IMR-90 (cell line): ENCODE data around the gene CASZ1. TPM values are rescaled to one million over a fixed set of nuclear protein-coding genes. Genes with fewer than 3 reads are reported as not detected.

Experiments used
- ATAC-seq: fragments of 200-7000 bp; cut with Tn5 transposase; 2 replicates; pipeline ENCODE4 v1.9.1; 2020; ENCODE audit warnings: low read depth, mild to moderate bottlenecking, moderate library complexity
- BruUV-seq: library from RNA; stranded (reverse); fragments of 400-500 nt; replicated peaks from 2 replicates; lab custom pipeline; 2021; lab: Mats Ljungman, UMichigan
- CTCF ChIA-PET: fragments of 300-600 bp; formaldehyde crosslinking; extraction: SDS; loops from one replicate; lab custom pipeline; 2021; ENCODE audit warnings: antibody characterized with exemption; lab: Yijun Ruan, JAX
- POLR2A ChIA-PET: fragments of 300-600 bp; sonication (Branson Sonifier 250); formaldehyde crosslinking; loops from one replicate; lab custom pipeline; 2022; ENCODE audit warnings: antibody characterized with exemption; ENCODE audit not compliant: unreplicated experiment; lab: Charles Lee
- DNase-seq: peaks from one replicate; pipeline ENCODE4 v3.0.0; 2013
- H2AFZ ChIP-seq: replicated peaks from 2 replicates; pipeline ENCODE3; 2013; ENCODE audit warnings: low read length, mild to moderate bottlenecking; ENCODE audit not compliant: poor library complexity
- H2AK5ac ChIP-seq: 2 replicates; pipeline ENCODE4 v1.6.1; 2013; ENCODE audit warnings: low read depth, low read length, inconsistent platforms
- H2AK9ac ChIP-seq: replicated peaks from 2 replicates; pipeline ENCODE3; 2013; ENCODE audit warnings: mild to moderate bottlenecking, low read depth, low read length, moderate library complexity; ENCODE audit not compliant: poor library complexity
- H2BK120ac ChIP-seq: 2 replicates; pipeline ENCODE4 v1.6.1; 2013; ENCODE audit warnings: low read depth, low read length, inconsistent platforms
- H2BK15ac ChIP-seq: 3 replicates; pipeline ENCODE4 v1.6.1; 2013; ENCODE audit warnings: low read depth, low read length, inconsistent platforms
- H2BK20ac ChIP-seq: 2 replicates; pipeline ENCODE4 v1.6.1; 2013; ENCODE audit warnings: low read depth, mild to moderate bottlenecking, inconsistent platforms, low read length, moderate library complexity
- H2BK5ac ChIP-seq: 2 replicates; pipeline ENCODE4 v1.6.1; 2013; ENCODE audit warnings: mild to moderate bottlenecking, low read depth, low read length, inconsistent platforms; ENCODE audit not compliant: poor library complexity, severe bottlenecking
- H3K14ac ChIP-seq: replicated peaks from 2 replicates; pipeline ENCODE4 v1.6.1; 2013; ENCODE audit warnings: low read depth, low read length, inconsistent platforms
- H3K18ac ChIP-seq: 2 replicates; pipeline ENCODE4 v1.6.1; 2013; ENCODE audit warnings: low read depth, low read length, control low read depth
- H3K23ac ChIP-seq: 2 replicates; pipeline ENCODE4 v1.6.1; 2013; ENCODE audit warnings: low read depth, low read length, inconsistent platforms
- H3K27ac ChIP-seq: 2 replicates; pipeline ENCODE4 v1.5.1; 2013; ENCODE audit warnings: mild to moderate bottlenecking, control low read depth, low read length; ENCODE audit not compliant: insufficient read depth
- H3K27me3 ChIP-seq: 2 replicates; pipeline ENCODE4 v1.6.1; 2013; ENCODE audit warnings: low read length; ENCODE audit not compliant: control insufficient read depth, insufficient read depth
- H3K36me3 ChIP-seq: 2 replicates; pipeline ENCODE4 v1.6.1; 2013; ENCODE audit warnings: low read length, mixed read lengths; ENCODE audit not compliant: control insufficient read depth, insufficient read depth
- H3K4ac ChIP-seq: 2 replicates; pipeline ENCODE4 v1.6.1; 2013; ENCODE audit warnings: low read depth, low read length, inconsistent platforms
- H3K4me1 ChIP-seq: 2 replicates; pipeline ENCODE4 v1.6.1; 2013; ENCODE audit warnings: low read length, mixed read lengths; ENCODE audit not compliant: control insufficient read depth, insufficient read depth
- H3K4me2 ChIP-seq: 2 replicates; pipeline ENCODE4 v1.6.1; 2013; ENCODE audit warnings: low read depth, mild to moderate bottlenecking, control low read depth, low read length, moderate library complexity
- H3K4me3 ChIP-seq: 2 replicates; pipeline ENCODE4 v1.5.1; 2013; ENCODE audit warnings: low read depth, mild to moderate bottlenecking, control low read depth, low read length, moderate library complexity; ENCODE audit not compliant: insufficient read depth
- H3K56ac ChIP-seq: 2 replicates; pipeline ENCODE4 v1.6.1; 2013; ENCODE audit warnings: low read length, inconsistent platforms; ENCODE audit not compliant: insufficient read depth; ENCODE audit errors: extremely low read depth
- H3K79me1 ChIP-seq, 2 experiments: 2 replicates each; pipeline ENCODE4 v1.6.1; 2013; ENCODE audit warnings: low read length in 2 of 2, inconsistent platforms in 1 of 2, low read depth in 1 of 2
- H3K9ac ChIP-seq: 2 replicates; pipeline ENCODE4 v1.6.1; 2013; ENCODE audit warnings: low read depth, low read length, control low read depth
- H3K9me1 ChIP-seq: 2 replicates; pipeline ENCODE4 v1.6.1; 2013; ENCODE audit warnings: low read length, inconsistent platforms; ENCODE audit not compliant: insufficient read depth
- H3K9me3 ChIP-seq: 2 replicates; pipeline ENCODE4 v1.6.1; 2013; ENCODE audit warnings: low read length; ENCODE audit not compliant: control insufficient read depth, insufficient read depth
- H4K20me1 ChIP-seq: 2 replicates; pipeline ENCODE4 v1.6.1; 2013; ENCODE audit warnings: low read length, inconsistent platforms; ENCODE audit not compliant: insufficient read depth
- H4K5ac ChIP-seq: 2 replicates; pipeline ENCODE4 v1.6.1; 2013; ENCODE audit warnings: mild to moderate bottlenecking, low read depth, low read length, control low read depth
- H4K8ac ChIP-seq, 2 experiments: 2 replicates each; pipeline ENCODE4 v1.6.1; 2013; ENCODE audit warnings: low read depth in 2 of 2, low read length in 2 of 2, control low read depth in 1 of 2, inconsistent platforms in 1 of 2
- H4K91ac ChIP-seq: 2 replicates; pipeline ENCODE4 v1.6.1; 2013; ENCODE audit warnings: low read depth, low read length, inconsistent platforms; ENCODE audit not compliant: insufficient read depth
- BHLHE40 ChIP-seq: fragments of 150-350 bp; IDR thresholded peaks from 2 replicates; pipeline ENCODE4 v1.6.1; 2016; ENCODE audit warnings: mild to moderate bottlenecking, low read depth, low read length
- CEBPB ChIP-seq: IDR thresholded peaks from 2 replicates; pipeline ENCODE4 v1.6.1; 2012; ENCODE audit warnings: low read depth, low read length, improper control_type of control experiment
- CHD1 ChIP-seq: IDR thresholded peaks from 2 replicates; pipeline ENCODE4 v1.6.1; 2012; ENCODE audit warnings: low read depth, low read length, improper control_type of control experiment
- CTCF ChIP-seq: conservative IDR thresholded peaks from 2 replicates; pipeline ENCODE4 v1.5.1; 2012; ENCODE audit warnings: mild to moderate bottlenecking, low read depth, low read length, improper control_type of control experiment
- ELK1 ChIP-seq: fragments of 150-350 bp; IDR thresholded peaks from 2 replicates; pipeline ENCODE4 v1.6.1; 2016; ENCODE audit warnings: low read depth, mild to moderate bottlenecking, low read length, moderate library complexity, borderline replicate concordance
- FOS ChIP-seq: fragments of 150-350 bp; IDR thresholded peaks from 2 replicates; pipeline ENCODE4 v1.6.1; 2016; ENCODE audit warnings: low read depth, low read length
- MAFK ChIP-seq: IDR thresholded peaks from 2 replicates; pipeline ENCODE4 v1.6.1; 2012; ENCODE audit warnings: low read depth, low read length, improper control_type of control experiment
- MAZ ChIP-seq: IDR thresholded peaks from 2 replicates; pipeline ENCODE4 v1.6.1; 2012; ENCODE audit warnings: low read depth, mild to moderate bottlenecking, low read length, improper control_type of control experiment, moderate library complexity, borderline replicate concordance
- MXI1 ChIP-seq: IDR thresholded peaks from 2 replicates; pipeline ENCODE4 v1.6.1; 2012; ENCODE audit warnings: low read depth, mild to moderate bottlenecking, low read length, moderate library complexity, borderline replicate concordance
- NFE2L2 ChIP-seq: fragments of 150-350 bp; IDR thresholded peaks from 2 replicates; pipeline ENCODE4 v1.6.1; 2016; ENCODE audit warnings: low read depth, mild to moderate bottlenecking, low read length
- POLR2A ChIP-seq: IDR thresholded peaks from 2 replicates; pipeline ENCODE4 v1.6.1; 2012; ENCODE audit warnings: mild to moderate bottlenecking, low read depth, low read length
- RAD21 ChIP-seq: IDR thresholded peaks from 2 replicates; pipeline ENCODE4 v1.6.1; 2012; ENCODE audit warnings: low read length, improper control_type of control experiment
- RCOR1 ChIP-seq: IDR thresholded peaks from 2 replicates; pipeline ENCODE4 v1.6.1; 2012; ENCODE audit warnings: mild to moderate bottlenecking, low read length, improper control_type of control experiment; ENCODE audit not compliant: insufficient replicate concordance
- RFX5 ChIP-seq: IDR thresholded peaks from 2 replicates; pipeline ENCODE4 v1.8.0; 2012; ENCODE audit warnings: low read depth, mild to moderate bottlenecking, low read length, moderate library complexity
- SMC3 ChIP-seq: fragments of 150-350 bp; IDR thresholded peaks from 2 replicates; pipeline ENCODE4 v1.6.1; 2016; ENCODE audit warnings: low read depth, mild to moderate bottlenecking, antibody characterized with exemption, low read length, moderate library complexity
- USF2 ChIP-seq: fragments of 150-350 bp; IDR thresholded peaks from 2 replicates; pipeline ENCODE4 v1.6.1; 2017; ENCODE audit warnings: mild to moderate bottlenecking, antibody characterized with exemption, low read length, low read depth
- WGBS, 2 experiments: methylation state at CpG; one replicate each; pipeline versions ENCODE4 v1.1.5 to v1.1.7; 2013; ENCODE audit warnings: missing lambda C conversion rate in 2 of 2; ENCODE audit not compliant: insufficient read length in 1 of 2; ENCODE audit errors: extremely low coverage in 2 of 2; 5-methylcytosine and 5-hydroxymethylcytosine counted together
- dilution Hi-C: fragments of 300-500 bp; cut with HindIII; formaldehyde crosslinking; loops from one replicate; pipeline ENCODE4 v1.14.3; 2018; ENCODE audit warnings: low sequenced_read_pairs; ENCODE audit not compliant: unreplicated experiment
- in situ Hi-C: fragments of 300-500 bp; cut with MboI; formaldehyde crosslinking; loops from 3 replicates; pipeline ENCODE4 v1.14.3; 2019; ENCODE audit warnings: low sequenced_read_pairs, inconsistent platforms, mixed read lengths
- intact Hi-C: fragments of 100-400 bp; cut with micrococcal nuclease; formaldehyde crosslinking; loops from 2 replicates; pipeline ENCODE4 v1.10.0; 2022
- polyA plus RNA-seq, 3 experiments: library from polyadenylated mRNA; depleted of rRNA; stranded (reverse); fragments of >200 nt; gene quantifications; 2 replicates each; pipeline ENCODE4 v1.2.3, GENCODE V29; 2012; ENCODE audit warnings: low replicate concordance in 1 of 3
- total RNA-seq: library from RNA; depleted of rRNA; stranded (reverse); fragments of >200 nt; gene quantifications from 2 replicates; pipeline ENCODE4 v1.2.3, GENCODE V29; 2012

Gene CASZ1
- total and polyA plus RNA-seq, 2 of the 4 experiments (the other 2 are of a cell fraction) = 0.18 to 0.24 TPM

- ChIA-PET POLR2A (no interaction called here), CTCF (no interaction called here)
- H3K4me3 ChIP-seq = no peak overlapping the region
- no CpG with 5 or more reads among the region's 7 CpGs for WGBS, 2 experiments
- no peak overlapping the region for H4K91ac ChIP-seq
- H2AK5ac ChIP-seq = no peak overlapping the region
- no peaks in the 10 kb centered on the region; the same call in 1 of the 2 replicates for H3K4me1 ChIP-seq
- no peak overlapping the region for H3K56ac ChIP-seq
- H3K23ac ChIP-seq = no peak overlapping the region
- H2BK5ac ChIP-seq = no peak overlapping the region
- no peak overlapping the region for H3K14ac ChIP-seq
- no TSS peak for BruUV-seq
- no peak overlapping the region for H2BK120ac ChIP-seq
- no peak overlapping the region for H3K4ac ChIP-seq
- peak; percentile 23 for DNase-seq
- no peaks in the 10 kb centered on the region for H3K9me1 ChIP-seq
- H3K27me3 ChIP-seq = peaks cover 48% of the 10 kb centered on the region
- intact Hi-C loops = loop anchor here (10.0 kb wide), 1 partner anchor 168 kb away; no protein-coding TSS in a partner anchor
- no peaks in the 10 kb centered on the region for H3K9me3 ChIP-seq
- no peaks in the 10 kb centered on the region for H4K20me1 ChIP-seq
- H2BK20ac ChIP-seq = no peak overlapping the region
- no peak overlapping the region for H3K18ac ChIP-seq
- no peak for ATAC-seq
- no peak overlapping the region for H3K27ac ChIP-seq
- dilution Hi-C loops = no loop called here
- no peaks in the 10 kb centered on the region for H3K79me1 ChIP-seq
- no peak overlapping the region for H4K5ac ChIP-seq
- H2BK15ac ChIP-seq = no peak overlapping the region
- in situ Hi-C loops = loop anchor here (10.0 kb wide), 1 partner anchor 172 kb away; no protein-coding TSS in a partner anchor
- no peak overlapping the region for H2AFZ ChIP-seq
- TF ChIP-seq NFE2L2 (no peak), POLR2A (no peak), CHD1 (no peak), CTCF (no peak), USF2 (no peak), CEBPB (no peak), SMC3 (no peak), MAFK (no peak), FOS (no peak), RFX5 (no peak), MAZ (no peak), RAD21 (no peak), ELK1 (no peak), BHLHE40 (no peak), MXI1 (no peak), RCOR1 (no peak)
- H2AK9ac ChIP-seq = no peak overlapping the region
- H4K8ac ChIP-seq = no peak overlapping the region
- no peak overlapping the region for H3K9ac ChIP-seq
- no peaks in the 10 kb centered on the region for H3K36me3 ChIP-seq
- H3K4me2 ChIP-seq = no peak overlapping the region
These were observed 99.5 kb downstream of the CASZ1 start for GRCh38 chr1:10696977-10697376.
